NCI-H1417 (cell line): Measurements from ENCODE around the gene MAP4K1.
"Not testable (repeated sequence)": the region's sequence is repeated elsewhere in the genome, so short reads cannot be mapped to it uniquely, and the experiment has no call there.

Experiments used
- DNase-seq, 3 experiments: peaks; one replicate each; lab custom pipeline; 2025; lab: John Stamatoyannopoulos, UW

The MAP4K1 gene

DNA sequence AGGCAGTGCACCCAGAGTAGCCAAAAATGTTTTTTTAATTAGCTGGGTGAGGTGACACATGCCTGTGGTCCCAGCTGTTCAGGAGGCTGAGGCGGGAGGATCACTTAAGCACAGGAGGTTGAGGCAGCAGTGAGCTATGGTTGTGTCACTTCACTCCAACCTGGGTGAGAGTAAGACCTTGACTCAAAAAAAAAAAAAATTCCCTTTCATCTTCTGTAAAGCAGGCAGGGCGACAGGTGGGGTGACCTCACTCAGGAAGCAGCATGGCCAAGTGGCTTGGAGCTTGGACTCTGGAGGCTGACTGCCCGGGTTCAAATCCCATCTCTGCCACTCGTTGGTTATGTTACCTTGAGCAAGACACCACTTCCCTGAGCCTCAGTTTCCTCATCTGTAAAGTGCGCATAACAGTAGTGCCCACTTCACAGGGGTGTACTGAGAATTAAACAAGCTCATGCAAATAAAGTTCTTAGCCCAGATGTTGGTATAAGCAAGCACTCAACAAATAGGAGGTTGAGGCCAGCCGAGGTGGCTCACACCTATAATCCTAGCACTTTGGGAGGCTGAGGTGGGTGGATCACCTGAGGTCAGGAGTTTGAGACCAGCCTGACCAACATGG lies 48.3 kb downstream of the MAP4K1 start:
- DNase-seq = peak in 1 of 3 experiments; percentile 7

DNA sequence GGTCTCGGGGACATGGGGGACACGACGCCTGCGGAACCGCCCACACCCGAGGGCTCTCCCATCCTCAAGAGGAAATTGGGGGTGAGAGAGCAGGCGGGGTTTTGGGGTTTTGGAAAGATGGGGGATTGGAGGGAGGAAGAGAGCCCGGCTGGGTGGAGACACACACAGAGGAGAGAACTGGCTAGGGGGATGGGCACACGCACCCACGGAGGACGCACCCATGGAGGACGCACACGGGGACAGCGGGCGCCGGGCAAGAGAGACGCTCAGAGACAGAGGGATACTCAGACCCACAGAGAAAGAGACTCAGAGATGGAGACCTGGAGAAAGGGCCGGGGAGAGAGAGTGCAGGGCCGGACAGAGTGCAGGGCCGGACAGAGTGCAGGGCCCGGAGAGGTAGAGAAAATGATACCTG lies 52.1 kb downstream of the MAP4K1 start:
- no peak for DNase-seq

DNA sequence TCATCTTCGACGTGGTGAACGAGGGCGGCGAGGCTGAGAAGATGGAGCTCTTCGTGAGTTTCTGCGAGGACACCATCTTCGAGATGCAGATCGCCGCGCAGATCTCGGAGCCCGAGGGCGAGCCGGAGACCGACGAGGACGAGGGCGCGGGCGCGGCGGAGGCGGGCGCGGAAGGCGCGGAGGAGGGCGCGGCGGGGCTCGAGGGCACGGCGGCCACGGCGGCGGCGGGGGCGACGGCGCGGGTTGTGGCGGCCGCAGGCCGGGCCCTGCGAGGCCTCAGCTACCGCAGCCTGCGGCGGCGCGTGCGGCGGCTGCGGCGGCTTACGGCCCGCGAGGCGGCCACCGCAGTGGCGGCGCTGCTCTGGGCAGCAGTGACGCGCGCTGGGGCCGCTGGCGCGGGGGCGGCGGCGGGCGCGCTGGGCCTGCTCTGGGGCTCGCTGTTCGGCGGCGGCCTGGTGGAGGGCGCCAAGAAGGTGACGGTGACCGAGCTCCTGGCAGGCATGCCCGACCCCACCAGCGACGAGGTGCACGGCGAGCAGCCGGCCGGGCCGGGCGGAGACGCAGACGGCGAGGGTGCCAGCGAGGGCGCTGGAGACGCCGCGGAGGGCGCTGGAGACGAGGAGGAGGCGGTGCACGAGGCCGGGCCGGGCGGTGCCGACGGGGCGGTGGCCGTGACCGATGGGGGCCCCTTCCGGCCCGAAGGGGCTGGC lies 52.6 kb downstream of the MAP4K1 start:
- DNase-seq = peak in 2 of 3 experiments; percentile 41 to 68

DNA sequence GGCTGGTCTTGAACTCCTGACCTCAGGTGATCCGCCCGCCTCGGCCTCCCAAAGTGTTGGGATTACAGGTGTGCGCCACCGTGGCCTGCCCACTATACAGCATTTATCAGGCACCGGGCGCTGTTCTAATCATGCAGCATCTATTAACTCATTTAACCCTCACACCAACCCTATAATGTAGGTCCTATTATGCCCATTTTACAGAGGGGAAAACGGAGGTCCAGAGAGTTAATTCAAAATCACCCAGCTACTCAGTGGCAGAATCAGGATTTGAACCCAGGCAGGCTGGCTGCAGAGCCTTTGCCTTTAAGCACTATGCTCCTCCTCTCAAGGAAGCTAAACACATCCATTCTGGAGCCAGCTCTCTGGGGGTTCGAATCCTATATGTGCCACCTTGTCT lies 54.3 kb downstream of the MAP4K1 start:
- no peak for DNase-seq

DNA sequence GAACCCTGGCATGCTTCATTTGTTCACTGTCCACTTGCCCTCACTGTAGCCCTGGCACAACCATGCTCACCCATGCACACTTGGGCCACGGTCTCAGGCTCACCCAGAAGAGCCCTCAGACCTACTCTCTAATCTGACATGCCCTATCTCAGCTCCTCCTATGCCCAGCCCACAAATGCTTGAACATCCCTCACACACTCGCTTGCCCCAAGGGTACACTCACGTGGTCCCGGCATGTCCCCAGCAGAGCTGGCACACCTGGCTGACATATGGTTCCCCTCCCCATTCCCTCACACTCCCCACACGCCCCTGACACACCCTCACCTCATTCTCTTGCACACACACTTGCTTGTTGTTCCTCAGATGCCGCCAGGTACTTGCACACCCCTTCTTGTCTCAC lies 55.7 kb downstream of the MAP4K1 start:
- no peak for DNase-seq

DNA sequence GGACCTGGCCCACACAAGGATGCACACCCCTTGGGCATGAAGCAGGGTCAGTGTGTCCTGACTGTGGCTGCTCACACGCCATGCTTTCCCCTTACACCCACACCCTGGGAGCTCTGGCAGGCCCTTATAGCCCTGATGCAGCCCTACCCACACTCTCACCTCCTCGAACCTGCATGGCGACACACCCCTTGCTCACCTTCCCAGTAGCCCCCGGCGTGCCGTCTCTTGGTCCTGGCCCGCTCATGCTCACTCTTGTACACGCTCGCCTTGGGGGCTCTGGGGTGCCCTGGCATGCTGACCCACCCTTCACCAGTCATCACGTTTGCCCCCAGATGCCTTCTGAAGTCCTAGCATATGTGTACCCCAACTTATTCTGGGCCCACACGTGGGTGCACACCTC lies 56.1 kb downstream of the MAP4K1 start:
- no peak for DNase-seq

DNA sequence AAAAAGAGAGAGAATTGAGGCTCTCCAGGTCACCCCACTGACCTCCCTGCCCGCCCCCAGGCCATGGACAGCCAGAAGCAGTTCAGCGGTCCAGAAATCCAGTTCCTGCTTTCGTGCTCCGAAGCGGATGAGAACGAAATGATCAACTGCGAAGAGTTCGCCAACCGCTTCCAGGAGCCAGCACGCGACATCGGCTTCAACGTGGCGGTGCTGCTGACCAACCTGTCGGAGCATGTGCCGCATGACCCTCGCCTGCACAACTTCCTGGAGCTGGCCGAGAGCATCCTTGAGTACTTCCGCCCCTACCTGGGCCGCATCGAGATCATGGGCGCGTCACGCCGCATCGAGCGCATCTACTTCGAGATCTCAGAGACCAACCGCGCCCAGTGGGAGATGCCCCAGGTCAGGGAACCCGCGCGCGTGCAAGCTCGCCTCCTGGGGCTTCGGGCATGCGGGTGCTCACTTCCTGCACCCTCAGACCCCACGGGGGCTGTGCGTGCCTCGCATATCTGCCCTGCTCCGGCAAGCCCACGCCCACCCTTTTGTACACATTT lies 56.6 kb downstream of the MAP4K1 start:
- no peak for DNase-seq

DNA sequence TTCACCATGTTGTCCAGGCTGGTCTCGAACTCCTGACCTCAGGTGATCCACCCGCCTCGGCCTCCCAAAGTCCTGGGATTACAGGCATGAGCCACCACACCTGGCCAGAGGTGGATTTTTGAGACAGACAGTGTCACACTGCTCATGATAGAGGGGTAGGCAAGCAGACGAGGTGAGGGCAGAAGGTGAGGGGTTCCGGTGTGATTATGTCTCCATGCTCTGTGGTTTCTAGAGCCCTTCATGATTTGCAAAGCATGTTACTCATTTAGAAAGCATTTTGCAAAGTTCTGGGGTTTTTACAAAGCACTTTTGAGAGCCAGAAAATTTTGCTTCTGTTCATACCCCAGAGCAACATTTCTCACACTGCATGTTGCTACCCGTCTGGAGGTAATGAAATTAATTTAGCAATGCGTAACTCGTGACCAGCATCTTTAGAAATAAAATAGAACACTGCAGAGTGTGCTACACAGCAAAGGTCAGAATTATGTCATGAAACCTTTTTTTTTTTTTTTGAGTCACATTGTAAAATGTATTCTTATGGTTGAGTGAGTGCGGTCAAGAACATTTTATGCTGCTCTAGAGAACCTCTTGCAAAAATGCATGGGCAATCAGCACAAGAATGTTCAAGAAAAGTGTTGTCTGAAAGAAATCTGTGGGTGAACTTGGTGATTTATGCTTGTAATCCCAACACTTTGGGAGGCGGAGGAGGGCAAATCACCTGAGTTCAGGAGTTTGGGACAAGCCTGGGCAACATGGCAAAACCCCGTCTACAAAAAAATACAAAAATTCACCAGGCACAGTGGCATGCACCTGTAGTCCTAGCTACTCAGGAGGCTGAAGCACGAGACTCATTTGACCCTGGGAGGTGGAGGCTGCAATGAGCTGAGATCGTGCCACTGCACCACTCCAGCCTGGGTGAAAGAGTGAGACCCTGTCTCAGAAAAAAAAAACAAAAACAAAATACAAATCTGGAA lies 58.0 kb downstream of the MAP4K1 start:
- DNase-seq = no peak

DNA sequence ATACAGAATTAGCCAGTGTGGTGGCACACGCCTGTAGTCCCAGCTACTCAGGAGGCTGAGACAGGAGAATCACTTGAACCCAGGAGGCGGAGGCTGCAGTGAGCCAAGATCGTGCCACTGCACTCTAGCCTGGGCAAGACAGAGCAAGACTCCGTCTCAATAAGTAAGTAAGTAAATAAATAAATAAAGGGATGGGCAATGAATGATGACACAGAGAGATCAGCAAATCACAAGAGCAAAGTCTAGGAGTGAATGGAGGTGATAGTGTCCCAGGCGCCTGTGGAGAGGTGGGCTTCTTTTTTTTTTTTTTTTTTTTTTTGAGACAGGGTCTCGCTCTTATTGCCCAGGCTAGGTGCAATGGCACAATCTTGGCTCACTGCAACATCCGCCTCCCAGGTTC lies 58.8 kb downstream of the MAP4K1 start:
- DNase-seq = not testable (repeated sequence)

DNA sequence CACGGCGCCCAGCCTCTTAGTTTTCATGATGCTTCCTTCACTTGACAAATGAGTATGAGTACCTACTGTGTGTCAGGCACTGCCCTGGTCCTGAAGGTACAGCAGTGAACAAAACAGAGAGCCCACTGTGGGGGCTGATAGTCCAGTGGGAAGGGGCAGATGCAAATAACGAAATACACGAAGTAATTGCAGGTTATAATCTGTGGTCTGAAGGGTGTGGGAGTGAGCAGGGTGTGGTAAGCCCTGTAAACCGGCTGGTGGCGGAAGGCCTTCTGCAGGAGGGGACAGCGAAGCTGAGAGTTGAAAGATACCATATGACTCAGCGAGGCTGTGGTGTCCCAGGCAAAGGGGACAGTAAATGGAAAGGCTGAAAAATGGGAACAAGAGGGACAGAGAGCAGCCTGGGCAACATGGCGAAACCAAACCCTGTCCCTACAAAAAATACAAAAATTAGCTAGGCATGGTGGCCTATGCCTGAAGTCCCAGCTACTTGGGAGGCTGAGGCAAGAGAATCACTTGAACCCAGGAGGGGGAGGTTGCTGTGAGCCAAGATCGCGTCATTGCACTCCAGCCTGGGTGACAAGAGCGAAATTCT lies 60.5 kb downstream of the MAP4K1 start:
- DNase-seq = no peak

DNA sequence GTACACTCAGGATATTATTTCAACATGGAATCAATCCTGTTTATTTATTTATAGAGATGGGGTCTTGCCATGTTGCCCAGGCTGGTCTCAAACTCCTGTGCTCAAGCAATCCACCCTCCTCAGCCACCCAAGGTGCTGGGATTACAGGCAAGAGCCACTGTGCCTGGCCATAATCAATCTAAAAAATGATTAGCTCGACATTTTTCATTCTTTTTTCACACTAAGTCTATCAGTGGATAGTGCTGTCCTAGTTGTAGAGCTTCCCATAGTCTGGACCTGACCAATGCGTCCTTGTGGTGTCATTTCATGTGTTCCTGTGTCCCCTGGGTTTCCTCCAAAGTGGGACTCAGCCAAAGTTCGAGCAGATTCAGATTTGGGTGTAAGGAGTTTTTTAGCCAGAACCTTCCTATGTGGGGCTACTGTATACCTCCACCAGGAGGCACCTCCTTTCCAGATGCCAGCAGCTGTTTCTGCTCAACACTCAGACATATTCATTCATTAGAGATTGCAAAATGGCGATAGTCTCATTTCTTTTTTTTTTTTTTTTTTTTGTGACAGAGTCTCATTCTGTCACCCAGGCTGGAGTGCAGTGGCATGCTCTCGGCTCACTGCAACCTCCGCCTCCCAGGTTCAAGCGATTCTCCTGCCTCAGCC lies 61.1 kb downstream of the MAP4K1 start:
- no peak for DNase-seq

DNA sequence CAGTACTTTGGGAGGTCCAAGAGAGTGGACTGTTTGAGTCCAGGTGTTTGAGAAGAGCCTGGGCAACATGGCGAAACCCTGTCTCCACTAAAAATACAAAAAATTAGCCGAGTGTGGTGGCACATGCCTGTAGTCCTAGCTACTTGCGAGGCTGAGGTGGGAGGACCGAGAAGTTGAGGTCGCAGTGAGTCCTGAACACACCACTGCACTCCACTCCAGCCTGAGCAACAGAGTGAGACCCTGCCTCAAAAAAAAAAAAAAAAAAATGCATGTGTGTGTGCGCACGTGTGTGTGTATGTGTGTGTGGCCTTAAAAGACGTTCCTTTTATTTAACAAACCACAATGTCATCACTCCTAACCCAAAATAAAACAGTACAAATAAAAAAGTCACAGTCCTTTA lies 62.6 kb downstream of the MAP4K1 start:
- no peak for DNase-seq

DNA sequence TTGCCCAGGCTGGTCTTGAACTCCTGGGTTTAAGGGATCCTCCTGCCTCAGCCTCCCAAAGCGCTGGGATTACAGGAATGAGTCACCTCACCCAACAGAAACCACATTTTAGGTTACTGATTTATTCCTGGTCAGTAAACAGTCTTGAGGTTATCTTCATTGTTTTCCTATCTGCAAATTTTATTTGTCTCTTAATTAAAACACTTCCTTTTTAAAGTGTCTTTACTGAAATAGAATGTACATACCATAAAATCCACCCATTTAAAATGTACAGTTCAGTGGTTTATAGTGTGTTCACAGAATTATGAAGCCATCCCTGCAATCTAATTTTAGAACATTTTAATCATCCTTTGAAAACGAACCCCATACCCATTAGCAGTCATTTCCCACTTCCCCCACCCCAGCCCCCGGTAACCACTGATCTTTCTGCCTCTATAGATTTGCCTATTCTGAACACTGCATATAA lies 63.0 kb downstream of the MAP4K1 start:
- DNase-seq = no peak

DNA sequence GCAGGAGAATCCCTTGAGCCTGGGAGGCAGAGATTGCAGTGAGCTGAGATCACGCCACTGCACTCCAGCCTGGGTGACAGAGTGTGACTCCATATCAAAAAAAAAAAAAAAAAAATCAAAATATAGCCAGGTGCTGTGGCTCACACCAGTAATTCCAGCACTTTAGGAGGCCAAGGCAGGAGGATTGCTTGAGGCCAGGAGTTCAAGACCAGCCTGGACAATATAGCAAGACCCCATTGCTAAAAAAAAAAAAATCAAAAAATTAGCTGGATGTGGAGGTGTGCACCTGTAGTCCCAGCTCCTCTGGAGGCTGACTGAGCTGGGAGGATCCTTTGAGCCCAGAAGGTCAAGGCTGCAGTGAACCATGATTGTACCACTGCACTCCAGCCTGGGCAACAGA lies 64.5 kb downstream of the MAP4K1 start:
- DNase-seq = not testable (repeated sequence)

DNA sequence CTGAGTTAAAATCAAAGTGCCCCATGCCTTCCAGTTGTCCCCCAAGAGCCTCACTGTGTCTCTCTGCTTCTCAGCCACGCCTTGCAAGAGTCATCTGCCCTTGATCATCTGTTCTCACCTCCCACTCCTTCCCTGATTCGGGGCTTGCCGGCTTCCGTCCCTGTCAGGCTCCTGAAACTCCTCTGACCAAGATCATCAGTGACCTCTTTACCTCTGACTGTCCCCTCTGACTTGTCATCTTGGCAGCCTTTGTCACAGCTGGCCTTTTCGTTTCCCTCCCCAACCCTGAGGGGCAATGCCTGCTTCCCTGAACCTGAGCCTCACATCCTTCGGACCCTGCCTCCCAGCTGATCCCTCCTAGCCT lies 66.3 kb downstream of the MAP4K1 start:
- no peak for DNase-seq

DNA sequence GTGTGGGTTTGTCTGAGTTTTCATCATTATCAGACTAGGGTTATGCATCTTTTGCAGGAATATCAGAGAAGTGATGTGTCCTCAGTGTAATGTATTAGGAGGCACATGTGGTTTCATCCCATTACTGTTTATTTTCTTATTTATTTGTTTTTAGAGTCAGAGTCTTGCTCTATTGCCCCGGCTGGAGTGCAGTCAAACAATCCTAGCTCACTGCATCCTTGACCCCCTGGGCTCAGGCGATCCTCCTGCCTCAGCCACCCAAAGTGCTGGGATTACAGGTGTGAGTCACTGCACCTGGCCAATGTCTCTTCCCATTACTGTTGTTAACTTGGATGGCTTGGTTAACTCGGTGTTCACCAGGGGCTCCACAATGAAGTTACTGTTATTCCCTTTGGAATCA lies 67.4 kb downstream of the MAP4K1 start:
- no peak for DNase-seq

DNA sequence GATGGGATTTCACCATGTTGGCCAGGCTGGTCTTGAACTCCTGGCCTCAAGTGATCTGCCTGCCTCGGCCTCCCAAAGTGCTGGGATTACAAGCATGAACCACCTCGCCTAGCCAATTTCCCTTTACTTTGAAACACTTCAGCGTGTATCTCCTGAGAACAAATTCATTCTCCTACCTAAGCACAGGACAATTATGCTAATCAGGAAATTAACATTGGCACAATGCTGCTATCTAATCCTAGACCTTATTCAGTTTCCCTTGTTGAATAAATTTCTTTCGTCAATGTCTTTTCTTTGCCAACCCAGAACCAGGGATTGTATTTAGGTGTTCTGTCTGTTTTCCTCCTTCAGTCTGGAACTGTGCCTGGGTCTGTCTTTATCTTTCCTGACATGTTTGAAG lies 67.8 kb downstream of the MAP4K1 start:
- DNase-seq = no peak

DNA sequence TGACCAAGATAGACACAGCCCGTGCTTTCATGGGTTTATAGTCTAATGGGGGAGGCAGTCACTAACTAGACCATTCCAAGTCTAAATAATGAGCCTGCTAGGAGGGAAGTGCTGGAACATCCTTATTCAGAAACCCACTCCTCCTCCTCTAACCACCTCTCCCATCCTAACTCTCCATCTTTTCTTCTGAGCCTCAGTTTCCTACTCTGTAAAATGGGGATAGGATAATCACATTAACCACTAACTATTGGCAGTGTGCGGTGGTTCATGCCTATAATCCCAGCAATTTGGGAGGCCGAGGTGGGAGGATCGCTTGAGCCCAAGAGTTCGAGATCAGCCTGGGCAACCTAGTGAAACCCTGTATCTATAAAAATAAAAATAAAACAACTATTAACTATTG lies 68.7 kb downstream of the MAP4K1 start:
- DNase-seq = no peak

DNA sequence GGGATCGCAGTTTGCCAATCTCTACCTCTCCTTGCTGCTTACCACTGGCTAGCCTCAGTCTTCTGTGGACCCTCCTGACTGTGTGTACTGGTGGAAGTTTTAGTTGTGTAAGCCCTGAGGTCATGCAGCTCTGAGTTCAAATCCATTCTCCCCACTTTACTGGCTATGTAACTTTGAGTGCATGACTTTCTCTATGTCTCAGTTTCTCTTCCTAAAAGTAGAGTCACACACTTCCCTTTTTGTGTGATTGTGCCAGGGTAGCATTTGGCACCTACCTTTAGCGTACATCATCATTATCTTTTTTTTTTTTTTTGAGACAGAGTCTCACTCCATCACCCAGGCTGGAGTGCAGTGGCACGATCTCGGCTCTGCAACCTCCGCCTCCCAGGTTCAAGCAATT lies 70.3 kb downstream of the MAP4K1 start:
- no peak for DNase-seq

DNA sequence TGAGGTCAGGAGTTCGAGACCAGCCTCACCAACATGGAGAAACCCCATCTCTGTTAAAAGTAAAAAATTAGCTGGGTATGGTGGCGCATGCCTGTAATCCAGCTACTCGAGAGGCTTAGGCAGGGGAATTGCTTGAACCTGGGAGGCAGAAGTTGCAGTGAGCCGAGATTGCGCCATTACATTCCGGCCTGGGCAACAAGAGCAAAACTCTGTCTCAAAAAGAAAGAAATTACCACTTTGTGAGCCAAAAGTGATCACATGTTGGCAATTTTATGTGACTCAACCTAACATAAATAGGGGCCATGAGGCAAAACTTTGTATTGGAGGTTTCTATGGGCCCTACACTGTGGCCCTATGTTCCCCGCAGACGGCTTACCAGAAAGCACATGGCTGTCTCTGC lies 72.2 kb downstream of the MAP4K1 start:
- DNase-seq = no peak

DNA sequence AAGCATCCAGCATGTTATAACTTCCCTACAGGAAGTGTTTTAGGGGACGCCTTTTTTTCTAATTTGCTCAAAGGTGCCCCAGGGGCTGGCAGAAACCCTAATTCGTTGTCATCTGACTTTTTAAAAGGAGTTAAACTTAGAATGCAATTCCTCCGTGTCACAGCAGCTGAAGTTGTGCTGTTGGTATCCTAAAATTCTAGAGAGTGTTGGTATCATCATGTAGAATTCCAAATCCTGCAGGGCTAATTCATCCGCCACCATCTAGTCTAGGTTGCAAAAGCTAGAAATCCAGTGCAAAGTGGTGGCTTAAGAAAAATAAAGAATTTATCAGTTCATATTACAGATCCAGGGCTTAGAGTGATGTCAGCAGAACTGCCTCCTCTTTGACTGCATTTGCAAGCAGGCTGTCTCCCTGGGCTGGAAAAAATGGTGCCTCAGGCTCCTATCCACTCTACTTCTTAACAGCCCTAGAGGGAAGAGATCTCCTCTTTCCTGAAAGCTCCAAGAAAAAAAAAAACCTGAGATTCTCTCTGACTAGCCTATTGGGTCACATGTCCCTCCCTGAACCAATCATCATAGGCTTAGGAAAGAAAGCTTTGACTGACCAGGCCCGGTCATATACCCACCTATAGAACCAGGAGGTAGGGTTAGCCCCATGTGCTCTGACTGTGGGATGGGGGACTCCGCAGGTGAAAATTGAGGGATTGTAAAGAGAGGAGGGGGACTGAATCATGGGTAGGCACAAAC lies 73.0 kb downstream of the MAP4K1 start:
- DNase-seq = no peak
